ENCODE measurements around the gene SCART1.

Gene SCART1

DNA sequence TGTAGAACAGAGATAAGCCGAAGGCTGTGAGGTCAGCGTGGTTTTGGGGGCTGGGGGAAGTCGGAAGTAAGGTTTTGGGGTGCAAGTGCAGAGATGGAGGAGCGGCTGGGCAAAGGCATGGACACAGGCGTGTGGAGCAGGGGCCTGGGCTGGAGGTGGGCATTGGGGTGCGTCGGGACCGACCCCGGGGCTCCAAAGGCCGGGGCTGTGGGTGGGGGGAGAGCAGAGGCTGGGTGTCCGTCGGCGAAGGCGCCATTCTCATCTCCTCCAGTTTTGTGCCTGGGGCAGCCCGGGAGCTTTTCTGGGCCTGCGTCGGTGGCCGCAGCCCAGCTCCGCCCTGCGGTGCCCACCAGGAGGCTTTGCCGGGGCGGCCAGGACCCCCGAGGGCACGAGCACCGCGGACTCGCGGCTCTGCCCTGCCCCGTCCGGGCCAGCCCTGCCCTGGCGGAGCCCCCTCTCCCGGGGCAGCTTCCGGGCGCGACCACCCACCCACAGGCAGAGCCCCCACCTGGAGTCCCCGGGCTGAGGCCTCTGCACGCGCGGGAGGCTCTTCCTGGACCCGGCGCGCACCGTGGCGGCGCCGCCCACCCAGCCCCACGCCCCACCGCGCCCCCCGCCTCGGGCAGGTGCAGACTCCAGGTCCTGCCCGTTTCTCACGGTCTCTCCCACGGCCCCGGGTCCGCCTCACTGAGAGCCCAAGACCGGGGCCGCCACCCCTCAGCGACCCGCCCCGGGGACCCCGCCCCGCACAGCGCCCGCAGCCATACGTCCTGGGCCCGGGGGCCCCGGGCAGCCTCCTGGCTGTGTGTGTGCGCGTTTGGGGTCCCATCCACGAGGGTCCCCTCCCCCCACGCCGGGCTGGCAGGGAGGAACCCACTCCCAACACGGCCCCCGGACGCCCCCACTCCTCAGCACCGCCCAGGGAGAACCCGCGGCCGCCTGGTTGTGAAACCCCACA, 7.7 kb upstream of the SCART1 start:
- no peak for TF ChIP-seq GATA2 (IDR thresholded peaks at IDR 0.05; ENCODE audit: low read depth, low read length)
- no peak for TF ChIP-seq GATA3 (IDR thresholded peaks at IDR 0.05; ENCODE audit: low read depth, low read length)

- TF ChIP-seq GATA3 (IDR thresholded peaks at IDR 0.05; ENCODE audit: low read depth, low read length) (no peak), GATA2 (IDR thresholded peaks at IDR 0.05; ENCODE audit: low read depth, low read length) (no peak)
These were observed 6.8 kb upstream of the SCART1 start for GRCh38 chr10:133446979-133447378.

DNA sequence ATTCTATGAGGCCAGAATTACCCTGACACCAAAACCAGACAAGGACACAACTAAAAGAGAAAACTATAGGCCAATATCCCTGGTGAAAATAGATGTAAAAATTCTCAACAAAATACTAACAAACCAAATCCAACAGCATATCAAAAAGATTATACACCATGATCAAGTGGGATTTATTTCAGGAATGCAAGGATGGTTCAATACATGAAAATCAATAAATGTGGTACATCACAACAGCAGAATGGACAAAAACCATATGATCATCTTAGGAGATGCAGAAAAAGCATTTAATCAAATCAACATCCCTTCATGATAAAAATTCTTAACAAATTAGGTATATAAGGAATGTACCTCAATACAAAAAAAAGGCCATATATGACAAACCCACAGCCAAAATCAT, 5.6 kb upstream of the SCART1 start:
- TF ChIP-seq GATA2 (IDR thresholded peaks at IDR 0.05; ENCODE audit: low read depth, low read length) (no peak), GATA3 (IDR thresholded peaks at IDR 0.05; ENCODE audit: low read depth, low read length) (no peak)

DNA sequence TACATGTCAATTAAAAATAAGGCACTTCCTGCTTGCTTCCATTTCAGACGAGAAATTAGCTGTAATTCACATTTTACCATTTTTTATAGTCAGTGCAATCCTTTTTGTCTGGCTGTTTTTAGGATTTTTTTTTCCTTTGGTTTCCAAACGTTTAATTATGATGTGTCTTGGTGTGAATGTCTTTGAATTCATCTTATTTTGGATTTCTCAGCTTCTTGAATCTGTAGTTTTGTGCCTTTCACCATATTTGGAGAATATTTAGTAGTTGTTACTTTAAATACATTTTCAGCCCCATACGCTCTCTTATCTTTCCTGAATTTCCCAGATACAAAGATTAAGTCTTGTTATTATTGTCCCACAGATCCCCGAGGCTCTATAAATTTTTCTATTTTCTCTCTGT, 2.4 kb upstream of the SCART1 start:
- TF ChIP-seq GATA2 (IDR thresholded peaks at IDR 0.05; ENCODE audit: low read depth, low read length) (no peak), GATA3 (IDR thresholded peaks at IDR 0.05; ENCODE audit: low read depth, low read length) (no peak)

GRCh38 chr10:133452453-133452852, 1.3 kb upstream of the SCART1 start:
- TF ChIP-seq GATA3 (IDR thresholded peaks at IDR 0.05; ENCODE audit: low read depth, low read length) (no peak), GATA2 (IDR thresholded peaks at IDR 0.05; ENCODE audit: low read depth, low read length) (no peak)

DNA sequence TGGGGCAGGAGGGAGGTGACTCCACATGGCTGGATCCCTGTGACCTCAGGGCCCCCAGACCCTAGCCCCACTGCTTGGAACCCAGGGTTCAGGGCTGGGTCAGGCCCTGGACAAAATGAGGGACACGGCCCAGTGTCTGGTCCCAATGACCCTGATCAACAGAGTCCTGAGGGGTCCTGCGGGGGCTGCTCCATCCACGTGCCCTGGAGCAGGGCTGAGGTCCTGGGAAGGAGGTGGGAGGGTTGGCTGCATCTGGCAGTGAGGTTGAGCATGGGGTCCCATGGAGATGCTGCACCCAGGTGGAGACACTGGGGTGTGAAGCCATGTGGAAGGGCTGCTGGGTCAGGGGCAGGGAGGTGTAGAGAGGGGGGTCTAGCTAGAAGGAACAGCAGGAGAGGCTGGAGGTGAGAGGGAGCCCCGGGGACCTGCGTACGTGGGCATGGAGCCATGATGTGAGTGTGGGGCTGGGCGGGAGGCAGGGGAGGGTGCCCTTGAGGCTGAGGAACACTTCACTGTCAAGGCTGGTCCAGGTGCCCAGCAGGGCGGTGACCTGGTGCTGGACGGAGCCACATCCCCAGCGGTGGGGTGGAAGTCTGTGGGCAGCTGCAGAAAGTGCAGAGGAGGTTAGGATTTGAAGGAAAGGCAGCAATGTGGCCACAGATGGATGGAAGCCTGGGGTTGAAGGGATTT, 604 bp downstream of the SCART1 start:
- no peak for TF ChIP-seq GATA2 (IDR thresholded peaks at IDR 0.05; ENCODE audit: low read depth, low read length)
- TF ChIP-seq GATA3 (IDR thresholded peaks at IDR 0.05; ENCODE audit: low read depth, low read length): no peak

- TF ChIP-seq GATA2 (IDR thresholded peaks at IDR 0.05; ENCODE audit: low read depth, low read length): no peak
- no peak for TF ChIP-seq GATA3 (IDR thresholded peaks at IDR 0.05; ENCODE audit: low read depth, low read length)
These were observed 1.5 kb downstream of the SCART1 start for GRCh38 chr10:133455196-133455595.

GRCh38 chr10:133455611-133456031, 1.9 kb downstream of the SCART1 start:
- TF ChIP-seq GATA3 (IDR thresholded peaks at IDR 0.05; ENCODE audit: low read depth, low read length) (no peak), GATA2 (IDR thresholded peaks at IDR 0.05; ENCODE audit: low read depth, low read length) (no peak)

DNA sequence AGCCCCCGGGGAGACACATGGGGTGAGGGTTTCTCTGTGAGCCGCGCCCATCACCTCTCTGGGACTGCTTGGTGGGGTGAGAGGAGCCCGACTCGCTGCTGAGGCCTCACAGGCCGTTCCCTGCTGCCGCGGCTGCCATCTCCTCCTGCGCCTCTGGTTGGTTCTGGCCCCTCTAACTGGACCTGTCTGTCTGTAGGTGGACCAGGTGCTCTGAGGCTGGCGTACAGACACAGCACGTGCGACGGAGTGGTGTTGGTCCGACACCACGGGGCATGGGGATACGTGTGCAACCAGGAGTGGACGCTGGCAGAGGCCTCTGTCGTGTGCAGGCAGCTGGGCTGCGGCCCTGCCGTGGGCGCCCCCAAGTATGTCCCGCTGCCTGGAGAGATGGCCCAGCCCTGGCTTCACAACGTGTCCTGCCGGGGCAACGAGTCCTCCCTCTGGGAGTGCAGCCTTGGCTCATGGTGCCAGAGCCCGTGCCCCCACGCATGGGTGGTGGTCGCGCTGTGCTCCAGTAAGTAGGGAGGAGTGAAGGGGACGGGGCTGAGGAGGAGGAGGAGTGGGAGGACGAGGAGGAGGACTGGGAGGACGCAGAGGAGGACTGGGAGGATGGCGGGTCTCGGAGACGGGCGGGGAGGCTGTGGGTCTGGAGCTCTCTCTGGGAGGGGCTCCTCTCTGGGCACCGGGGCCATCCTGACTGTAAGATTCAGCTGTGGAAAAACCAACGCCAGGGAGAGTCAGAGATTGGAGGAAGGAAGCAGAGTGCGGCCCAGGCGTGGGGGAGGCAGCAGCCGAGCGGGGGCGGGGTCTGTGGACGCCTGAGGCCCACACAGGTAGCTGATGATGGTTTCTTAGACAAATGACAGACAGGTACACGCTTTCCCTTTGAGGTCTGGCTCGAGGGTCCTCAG, 2.6 kb downstream of the SCART1 start:
- TF ChIP-seq GATA2 (IDR thresholded peaks at IDR 0.05; ENCODE audit: low read depth, low read length): no peak
- TF ChIP-seq GATA3 (IDR thresholded peaks at IDR 0.05; ENCODE audit: low read depth, low read length): no peak

DNA sequence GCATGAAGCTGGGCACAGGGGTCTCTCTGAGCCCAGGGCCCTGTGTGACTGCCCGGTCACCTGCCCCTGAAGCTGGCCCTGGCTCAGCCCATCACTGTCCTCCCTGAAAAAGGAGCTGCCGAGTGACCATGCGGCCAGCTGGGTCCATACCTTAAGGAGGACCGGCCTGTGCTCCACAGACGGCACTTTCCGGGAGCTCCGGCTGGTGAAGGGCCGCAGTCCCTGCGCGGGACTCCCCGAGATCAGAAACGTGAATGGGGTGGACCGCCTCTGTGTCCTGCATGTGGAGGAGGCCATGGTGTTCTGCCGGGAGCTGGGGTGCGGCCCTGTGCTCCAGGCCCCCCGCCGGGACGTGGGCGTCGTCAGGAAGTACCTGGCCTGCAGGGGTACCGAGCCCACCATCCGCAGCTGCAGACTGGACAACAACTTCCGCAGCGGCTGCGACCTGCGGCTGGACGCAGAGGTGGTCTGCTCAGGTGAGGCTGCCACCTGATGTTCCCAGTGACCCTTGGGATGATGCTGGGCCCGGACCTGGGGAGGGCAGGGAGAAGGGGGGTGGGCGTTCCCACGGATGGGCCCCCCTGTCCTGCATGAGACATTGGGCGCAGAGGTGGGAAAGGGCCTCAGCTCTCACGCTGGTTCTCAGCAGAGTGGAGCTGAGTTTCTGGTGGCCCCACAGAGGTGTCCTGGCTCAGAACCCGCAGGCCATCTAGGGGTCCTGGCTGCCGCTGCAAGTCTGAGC, 3.5 kb downstream of the SCART1 start:
- no peak for TF ChIP-seq GATA3 (IDR thresholded peaks at IDR 0.05; ENCODE audit: low read depth, low read length)
- TF ChIP-seq GATA2 (IDR thresholded peaks at IDR 0.05; ENCODE audit: low read depth, low read length): no peak

GRCh38 chr10:133458021-133458709, 4.4 kb downstream of the SCART1 start:
- TF ChIP-seq GATA3 (IDR thresholded peaks at IDR 0.05; ENCODE audit: low read depth, low read length): no peak

DNA sequence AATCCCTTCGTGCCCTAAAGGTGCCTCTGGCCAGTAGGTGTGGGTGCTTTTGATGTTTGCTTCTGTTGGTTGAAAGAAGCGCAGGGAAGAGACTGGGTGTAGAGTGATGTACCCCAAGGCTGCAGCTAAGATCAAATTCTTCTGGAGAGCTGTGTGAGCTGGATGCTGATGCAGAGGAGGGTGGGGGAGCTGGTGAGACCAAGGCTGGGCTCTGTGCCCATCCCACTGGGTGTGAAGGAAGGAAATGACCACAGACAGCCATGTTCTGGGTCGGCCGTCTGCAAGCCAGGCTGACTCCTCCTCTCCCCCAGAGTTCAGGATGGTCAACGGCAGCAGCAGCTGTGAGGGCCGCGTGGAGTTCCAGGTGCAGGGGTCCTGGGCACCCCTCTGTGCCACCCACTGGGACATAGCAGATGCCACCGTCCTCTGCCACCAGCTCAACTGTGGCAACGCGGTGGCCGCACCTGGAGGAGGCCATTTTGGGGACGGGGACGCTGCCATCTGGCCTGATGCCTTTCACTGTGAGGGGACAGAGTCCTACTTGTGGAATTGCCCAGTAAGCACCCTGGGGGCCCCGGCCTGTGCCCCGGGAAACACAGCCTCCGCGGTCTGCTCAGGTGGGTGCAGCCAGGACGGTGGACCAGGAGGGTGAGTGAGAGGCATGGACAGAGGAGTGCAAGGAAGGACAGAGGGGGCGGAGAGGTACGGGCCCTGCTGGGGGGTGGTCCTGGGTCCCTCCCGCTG, 5.1 kb downstream of the SCART1 start:
- TF ChIP-seq GATA3 (IDR thresholded peaks at IDR 0.05; ENCODE audit: low read depth, low read length) (no peak), GATA2 (IDR thresholded peaks at IDR 0.05; ENCODE audit: low read depth, low read length) (no peak)

Data from SH-SY5Y (cell line).